H1 (cell line): ENCODE results near the gene FAM131C. TPM values are rescaled to one million over a fixed set of nuclear protein-coding genes. Genes with fewer than 3 reads are reported as not detected.

Experiments
- E2F6 ChIP-seq: IDR thresholded peaks from 2 replicates; pipeline ENCODE4 v1.6.1; 2012; ENCODE audit warnings: inconsistent platforms
- RXRA ChIP-seq: IDR thresholded peaks from 2 replicates; pipeline ENCODE4 v1.6.1; 2011; ENCODE audit warnings: low read depth, mild to moderate bottlenecking, low read length, moderate library complexity; ENCODE audit not compliant: insufficient read depth
- polyA plus RNA-seq, 7 experiments: library from polyadenylated mRNA; depleted of rRNA in 3 of 7; stranded (reverse) in 5 of 7; unstranded in 2 of 7; fragments of >200 nt in 5 of 7; fragments of 200-250 nt in 2 of 7; gene quantifications; 1 replicate in 5 of 7; 2 replicates in 1 of 7; 4 replicates in 1 of 7; pipeline versions ENCODE4 v1.2.1 to v1.2.3, GENCODE V29; 2011 to 2013; ENCODE audit warnings: missing spikeins in 2 of 7, mixed read lengths in 2 of 7
- total RNA-seq: library from RNA; stranded (reverse); fragmentation: NEBNext Ultra II Directional; extraction: Animal tissue kit (Norgen Biotek cat#: 25700); gene quantifications from 2 replicates; pipeline ENCODE4 v1.2.1, GENCODE V29; 2021

Gene FAM131C
- total and polyA plus RNA-seq, 2 of the 8 experiments (the other 6 are each of a cell fraction or from before 2014, with no cell fraction given) = 0.73 to 0.78 TPM

- no peak for TF ChIP-seq E2F6
- TF ChIP-seq RXRA = no peak
Observed at GRCh38 chr1:16055613-16056520, 17.6 kb downstream of the FAM131C start (continued).
